Jurkat, Clone E6-1 (cell line): ENCODE results near the gene UMODL1.

Experiments
- DNase-seq: peaks from one replicate; pipeline ENCODE4 v3.0.0-alpha.2; 2011; ENCODE audit warnings: low read depth, low spot score
- H3K4me3 ChIP-seq: 2 replicates; pipeline ENCODE4 v1.5.1; 2011; ENCODE audit warnings: mild to moderate bottlenecking, low read length, control low read depth, moderate library complexity

The UMODL1 gene

DNA sequence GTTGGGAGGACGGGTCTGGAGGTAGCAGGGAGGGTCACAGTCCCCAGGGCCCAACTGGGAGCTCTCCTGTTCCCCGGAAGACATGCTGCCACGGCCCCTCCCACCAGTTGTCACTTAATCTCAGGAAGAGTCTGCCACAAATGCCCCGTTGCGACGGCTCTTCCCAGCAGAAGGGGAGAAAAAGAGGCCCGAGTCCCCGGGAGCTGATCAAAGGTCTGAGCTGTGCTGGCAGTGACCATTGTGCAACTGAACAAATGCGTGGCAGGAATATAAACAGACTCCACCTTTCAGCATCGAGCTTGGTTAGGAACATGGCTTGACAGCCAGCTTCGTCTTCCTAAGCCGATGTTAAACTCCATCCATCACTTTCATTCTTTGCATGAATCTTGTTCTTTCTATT lies 33.2 kb upstream of the UMODL1 start:
- no peak overlapping the region for H3K4me3 ChIP-seq
- DNase-seq, result no peak

DNA sequence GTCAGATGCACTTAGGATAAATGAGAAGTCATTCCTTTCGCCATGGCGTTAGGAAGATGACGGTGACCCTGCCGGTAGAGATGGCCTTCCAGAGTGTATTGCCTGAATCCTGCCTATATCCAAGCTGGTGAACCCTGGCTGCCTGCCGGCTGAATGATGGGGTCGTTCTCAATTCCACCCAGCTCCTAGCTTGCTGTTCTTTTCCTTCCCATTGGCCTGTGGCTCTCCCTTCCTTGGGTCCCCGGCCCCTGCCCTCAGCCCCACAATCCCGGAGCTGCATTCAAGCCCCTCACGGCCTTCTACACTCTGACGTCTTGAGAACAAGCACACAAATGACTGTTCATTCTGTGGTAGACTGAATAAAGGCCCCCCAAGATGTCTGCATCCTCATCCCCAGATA lies 32.7 kb upstream of the UMODL1 start:
- no peak for DNase-seq
- no peak overlapping the region for H3K4me3 ChIP-seq

DNA sequence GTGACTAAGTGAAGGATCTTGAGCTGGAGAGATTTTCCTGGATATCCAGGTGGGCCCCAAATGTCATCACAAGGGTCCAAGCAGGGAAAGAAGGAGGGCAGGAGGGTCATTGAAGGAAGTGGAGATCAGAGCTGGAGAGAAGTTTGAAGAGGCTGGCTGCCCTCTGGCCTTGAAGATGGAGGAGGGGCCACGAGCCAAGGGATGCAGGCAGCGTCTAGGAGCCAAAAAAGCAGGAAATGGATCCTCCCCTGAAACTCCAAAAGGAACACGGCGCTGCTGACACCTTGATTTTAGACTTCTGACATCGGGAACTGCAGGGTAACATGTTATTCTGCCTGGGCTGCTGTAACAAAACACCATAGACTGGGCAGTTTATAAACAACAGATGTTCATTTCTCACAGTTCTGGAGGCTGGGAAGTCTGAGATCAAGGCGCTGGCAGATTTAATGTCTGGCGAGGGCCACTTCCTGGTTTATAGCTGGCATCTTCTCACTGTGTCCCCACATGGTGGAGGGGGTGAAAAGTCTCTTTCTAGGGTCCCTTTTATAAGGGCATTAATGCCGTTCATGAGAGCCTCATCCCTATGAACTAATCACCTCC lies 32.2 kb upstream of the UMODL1 start:
- no peak for DNase-seq
- no peak overlapping the region for H3K4me3 ChIP-seq

DNA sequence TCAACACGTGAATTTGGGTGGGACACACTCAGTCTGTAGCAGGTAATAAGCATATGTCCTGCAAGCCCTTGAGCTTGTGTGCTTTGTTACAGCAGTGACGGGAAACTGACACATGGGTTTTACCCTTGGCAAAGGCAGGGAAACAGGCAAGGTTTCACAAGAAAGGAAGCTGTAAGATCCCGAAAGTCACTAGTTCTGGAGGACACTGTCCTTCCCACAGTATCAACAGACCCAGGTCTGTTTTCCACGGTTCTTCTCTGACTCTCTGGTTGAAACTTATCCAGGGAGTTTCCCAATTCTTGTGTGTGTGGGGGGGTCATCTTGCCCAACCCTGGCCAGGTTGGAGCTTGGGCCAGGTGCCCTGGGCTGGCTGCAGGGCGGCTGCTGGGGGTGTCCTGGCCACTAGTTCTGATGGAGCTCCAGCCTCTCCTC lies 31.6 kb upstream of the UMODL1 start:
- DNase-seq, result no peak
- no peak overlapping the region for H3K4me3 ChIP-seq

DNA sequence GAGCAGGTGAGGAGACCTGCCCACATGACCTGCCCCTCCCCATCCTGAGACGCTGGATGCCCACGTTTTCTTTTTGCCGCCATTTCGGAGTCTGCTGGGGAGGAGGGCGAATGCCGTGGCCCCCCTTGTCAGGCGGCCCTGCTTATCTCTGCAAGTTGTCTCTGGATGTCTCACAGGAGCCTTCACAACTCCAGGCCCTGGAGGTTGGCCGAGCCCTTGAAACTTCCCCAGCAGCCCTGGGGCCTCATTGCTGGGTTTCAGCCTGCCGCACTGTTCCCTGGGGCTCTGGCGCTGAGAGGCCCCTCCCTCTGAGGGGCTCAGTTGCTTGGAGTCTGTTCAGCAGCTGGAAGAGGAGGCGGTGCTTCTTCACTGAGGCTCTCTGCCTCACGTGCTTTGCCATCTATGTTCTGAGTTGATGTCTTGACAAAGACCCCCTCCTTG lies 31.2 kb upstream of the UMODL1 start:
- H3K4me3 ChIP-seq, result no peak overlapping the region
- no peak for DNase-seq

DNA sequence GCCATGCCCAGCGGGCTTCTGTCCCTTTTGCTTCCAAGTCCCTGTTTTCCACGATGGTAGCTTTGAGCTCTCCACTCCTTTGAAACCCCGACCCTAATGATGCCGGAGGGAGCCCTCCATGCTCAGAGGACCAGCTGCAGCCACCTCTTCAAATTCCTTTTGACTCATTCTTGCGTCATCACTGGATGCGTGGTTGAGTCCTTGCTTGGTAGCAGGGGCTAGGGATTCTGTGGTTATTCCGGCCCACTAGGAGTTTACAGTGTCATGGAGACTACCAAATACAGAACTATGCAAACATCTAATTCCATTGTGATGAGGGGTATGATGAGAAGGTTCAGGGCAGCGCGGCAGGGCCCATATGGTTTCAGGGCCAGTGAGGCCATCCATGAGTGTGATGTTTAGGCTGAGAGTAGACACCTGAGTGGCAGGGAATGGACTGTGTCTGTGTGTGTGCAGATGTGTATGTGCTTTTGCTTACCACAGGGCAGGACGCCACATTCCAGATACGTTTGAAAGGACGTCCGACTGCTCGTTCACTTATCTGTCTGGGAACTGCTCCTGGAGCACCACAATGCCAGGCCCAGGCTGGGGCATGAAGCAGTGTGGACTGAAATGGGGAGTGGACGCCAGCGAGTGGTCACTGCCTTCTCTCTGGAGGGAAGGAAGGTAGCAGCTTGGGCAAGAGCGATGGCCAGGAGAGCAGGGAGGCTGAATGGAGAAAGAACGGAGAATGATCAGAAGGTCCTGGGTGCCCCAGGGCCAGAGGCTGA lies 30.5 kb upstream of the UMODL1 start:
- DNase-seq, result no peak
- no peak overlapping the region for H3K4me3 ChIP-seq

DNA sequence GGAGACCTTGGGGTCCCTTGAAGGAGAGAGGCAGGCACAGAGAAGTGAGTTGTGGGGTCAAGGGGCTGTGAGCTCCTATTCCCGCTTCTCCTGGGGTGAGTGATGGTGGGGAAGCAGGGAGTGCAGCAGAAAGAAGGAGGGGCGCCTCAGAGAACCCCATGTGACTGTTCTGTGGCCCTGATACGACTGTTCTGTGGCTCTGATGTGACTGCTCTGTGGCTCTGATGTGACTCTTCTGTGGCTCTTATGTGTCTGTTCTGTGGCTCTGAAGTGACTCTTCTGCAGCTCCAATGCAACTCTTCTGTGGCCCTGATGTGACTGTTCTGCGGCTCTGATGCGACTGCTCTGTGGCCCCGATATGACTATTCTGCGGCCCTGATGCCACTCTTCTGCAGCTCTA lies 29.9 kb upstream of the UMODL1 start:
- DNase-seq, result no peak
- no peak overlapping the region for H3K4me3 ChIP-seq

DNA sequence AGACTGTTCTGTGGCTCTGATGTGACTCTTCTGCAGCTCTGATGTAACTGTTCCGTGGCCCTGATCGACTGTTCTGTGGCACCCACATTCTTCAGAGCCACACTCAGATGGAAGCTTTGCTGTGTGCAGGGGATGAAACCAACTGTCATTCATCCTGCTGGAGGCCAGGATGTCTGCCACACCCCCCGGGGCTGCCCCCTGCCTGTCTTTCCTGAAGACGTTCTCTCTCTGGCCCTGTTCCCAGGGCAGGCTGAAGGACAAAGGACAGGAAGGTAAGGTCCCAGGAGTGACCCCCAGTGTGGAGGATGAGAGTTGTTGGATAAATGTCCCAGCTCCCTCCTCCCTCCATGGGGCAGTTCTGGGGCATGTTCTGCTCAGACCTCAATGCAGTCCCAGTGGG lies 29.4 kb upstream of the UMODL1 start:
- no peak for DNase-seq

DNA sequence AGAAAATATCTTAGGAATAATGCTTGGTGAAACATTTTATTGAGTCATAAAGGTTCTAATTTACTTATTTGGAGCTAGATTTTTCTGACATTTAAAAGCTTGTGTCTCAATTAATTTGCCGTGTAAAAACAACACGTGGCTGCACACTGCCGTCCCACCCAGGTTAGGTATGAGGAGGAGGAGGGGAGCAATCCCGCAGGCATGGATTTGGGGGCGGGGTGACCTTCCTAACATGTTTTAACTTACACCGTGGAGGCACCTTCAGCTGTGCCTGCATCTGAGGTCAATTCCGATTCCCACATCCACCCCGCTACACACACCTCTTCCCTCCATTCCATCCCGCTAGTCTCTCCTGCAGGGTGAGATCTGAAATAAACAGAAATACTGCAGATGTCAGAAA lies 28.5 kb upstream of the UMODL1 start:
- DNase-seq, result no peak
- H3K4me3 ChIP-seq, result no peak overlapping the region

More for the DNA sequence above, 29.4 kb upstream of the UMODL1 start:
- H3K4me3 ChIP-seq, result no peak overlapping the region

DNA sequence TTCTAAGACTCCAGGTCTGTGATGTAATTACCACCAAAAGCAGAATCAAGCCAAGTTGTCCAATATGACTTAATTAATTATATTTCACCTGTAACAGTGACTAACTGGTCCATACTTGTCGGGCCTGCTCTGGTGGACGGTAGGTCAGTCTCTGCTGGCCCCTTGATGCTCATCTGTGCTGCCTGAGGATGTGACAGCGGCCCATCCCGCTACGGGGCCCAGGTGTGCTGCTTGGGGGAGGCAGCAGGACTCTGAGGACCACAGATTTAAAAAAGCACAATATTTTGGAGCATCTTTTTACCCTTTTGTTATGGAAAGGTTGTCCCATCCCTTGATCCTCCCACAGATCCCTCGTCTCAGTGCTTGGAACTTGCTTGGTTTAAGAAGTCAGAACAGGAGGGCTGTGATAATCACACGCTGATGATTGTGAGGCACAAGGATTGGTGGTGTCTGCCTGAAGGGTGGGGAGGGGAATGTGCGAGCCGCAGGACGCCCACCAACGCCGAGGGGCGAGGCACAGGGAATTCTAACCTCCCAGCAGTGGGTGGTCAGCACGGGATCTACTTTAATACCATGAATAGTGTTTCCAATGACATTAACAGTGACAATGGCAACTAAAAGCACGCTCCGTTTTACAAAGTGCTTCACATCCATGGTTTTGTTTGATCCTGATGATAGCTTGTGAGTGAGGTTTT lies 27.8 kb upstream of the UMODL1 start:
- DNase-seq, result no peak
- no peak overlapping the region for H3K4me3 ChIP-seq

DNA sequence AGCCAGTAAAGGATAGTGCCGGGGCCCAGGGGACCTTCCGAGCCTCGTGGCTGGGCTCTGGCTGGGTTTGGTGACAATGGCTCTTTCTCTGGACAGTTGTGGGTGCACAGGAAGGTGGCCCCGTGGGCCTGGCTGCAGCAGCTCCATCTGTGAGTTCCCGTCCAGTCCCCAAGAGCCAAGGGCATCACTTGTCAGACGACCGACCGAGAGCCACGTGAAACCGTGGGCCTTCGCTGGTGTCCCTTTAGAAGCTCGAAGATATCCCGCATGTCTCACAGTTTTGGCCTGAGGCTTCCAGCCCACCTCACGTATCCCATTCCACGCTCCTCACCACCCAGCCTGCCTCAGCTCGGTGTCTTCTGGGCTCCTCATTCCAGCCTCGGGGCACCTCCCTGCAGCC lies 27.2 kb upstream of the UMODL1 start:
- no peak for DNase-seq

DNA sequence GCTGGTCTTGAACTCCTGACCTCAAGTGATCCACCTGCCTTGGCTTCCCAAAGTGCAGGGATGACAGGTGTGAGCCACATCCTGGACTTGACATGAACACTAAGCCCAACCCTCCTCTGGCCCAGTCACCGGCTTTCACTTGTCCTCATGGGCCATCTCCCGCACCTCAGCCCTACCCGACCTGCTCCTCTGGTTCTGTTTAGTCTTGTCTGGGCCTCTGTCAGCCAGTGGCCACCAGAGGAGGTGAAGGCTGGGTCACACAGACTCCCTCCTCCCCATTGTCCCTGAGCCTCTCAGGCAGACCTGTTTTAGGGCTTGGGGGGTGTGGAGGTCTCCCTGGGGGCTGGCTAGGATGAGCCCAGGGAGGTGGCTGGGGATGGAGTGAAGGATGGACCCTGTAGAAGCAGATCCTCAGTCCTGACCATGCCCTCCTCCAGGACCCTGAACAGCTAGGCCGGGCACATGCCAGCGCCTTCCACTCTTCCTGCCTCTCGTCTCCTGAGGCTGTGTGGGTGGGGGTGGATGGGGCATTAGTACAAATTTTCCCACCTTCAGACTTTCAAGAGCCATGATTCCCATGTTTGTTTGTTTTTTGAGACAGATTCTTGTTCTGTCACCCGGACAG lies 26.1 kb upstream of the UMODL1 start:
- DNase-seq, result no peak
- no peak overlapping the region for H3K4me3 ChIP-seq

More for the DNA sequence above, 27.2 kb upstream of the UMODL1 start:
- H3K4me3 ChIP-seq, result no peak overlapping the region

DNA sequence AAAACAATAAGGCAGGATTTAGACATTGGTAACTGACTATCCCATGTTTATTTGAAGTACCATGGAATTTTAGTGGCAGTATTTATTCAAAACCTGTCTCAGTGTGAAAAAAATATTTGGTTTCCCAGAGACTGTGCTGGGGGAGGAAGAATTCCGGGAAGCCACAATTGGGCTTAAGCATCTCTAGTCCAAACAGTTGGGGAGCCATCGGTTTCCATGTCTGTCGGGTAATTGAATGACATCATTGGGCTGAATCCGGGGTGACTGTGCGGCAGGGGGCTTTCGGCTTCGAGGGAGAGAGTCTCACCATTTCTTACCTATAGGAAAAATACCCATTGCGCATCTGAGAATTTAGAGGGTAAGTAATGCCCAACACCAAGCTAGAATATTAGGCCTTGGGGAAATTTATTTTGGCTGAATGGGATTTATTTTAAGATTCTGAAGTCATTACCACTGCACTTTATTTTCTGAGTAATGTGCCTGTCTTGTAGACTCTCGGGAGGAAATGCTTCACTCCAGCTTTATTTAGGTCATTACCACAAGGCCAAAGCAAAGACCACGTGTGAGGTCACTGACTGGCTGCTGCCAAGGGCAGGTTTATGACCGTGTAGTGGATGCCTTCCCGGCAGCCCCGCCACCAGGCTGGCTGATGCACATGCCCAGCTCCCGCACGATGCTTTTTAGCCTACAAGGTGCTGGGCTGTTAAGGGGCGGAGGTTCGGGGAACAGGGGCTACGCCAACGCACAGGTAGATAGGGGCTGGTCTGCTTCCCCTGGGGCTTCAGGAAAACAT lies 23.1 kb upstream of the UMODL1 start:
- DNase-seq, result no peak
- no peak overlapping the region for H3K4me3 ChIP-seq

DNA sequence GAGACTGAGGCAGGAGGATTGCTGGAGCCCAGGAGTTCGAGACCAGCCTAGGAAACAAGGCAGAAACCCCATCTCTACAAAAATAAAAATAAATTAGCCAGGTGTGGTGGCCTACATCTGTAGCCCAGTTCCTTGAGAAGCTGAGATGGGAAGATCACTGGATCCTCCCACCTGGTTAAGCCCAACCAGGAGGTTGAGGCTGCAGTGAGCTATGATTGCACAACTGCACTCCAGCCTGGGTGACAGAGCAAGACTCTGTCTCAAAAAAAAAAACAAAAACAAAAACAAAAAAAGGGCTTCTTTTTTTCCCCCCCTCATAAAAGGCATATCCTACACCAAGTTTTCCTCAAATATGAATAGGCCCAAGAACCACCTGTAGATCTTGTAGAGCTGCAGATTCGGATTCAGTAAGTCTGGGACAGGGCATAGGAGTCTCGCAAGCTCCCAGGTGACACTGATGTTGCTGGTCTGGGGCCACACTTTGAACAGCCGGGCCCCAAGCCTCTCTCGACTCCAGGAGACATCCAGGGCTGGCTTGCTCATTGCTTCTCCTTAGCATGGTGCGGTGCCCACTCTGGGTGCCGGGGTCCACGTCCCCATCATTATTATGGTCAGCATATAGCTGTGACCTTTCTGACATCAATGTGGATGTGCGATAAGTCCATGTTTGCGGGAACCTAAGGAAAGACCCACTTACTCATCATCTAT lies 22.1 kb upstream of the UMODL1 start:
- no peak overlapping the region for H3K4me3 ChIP-seq
- DNase-seq, result no peak

DNA sequence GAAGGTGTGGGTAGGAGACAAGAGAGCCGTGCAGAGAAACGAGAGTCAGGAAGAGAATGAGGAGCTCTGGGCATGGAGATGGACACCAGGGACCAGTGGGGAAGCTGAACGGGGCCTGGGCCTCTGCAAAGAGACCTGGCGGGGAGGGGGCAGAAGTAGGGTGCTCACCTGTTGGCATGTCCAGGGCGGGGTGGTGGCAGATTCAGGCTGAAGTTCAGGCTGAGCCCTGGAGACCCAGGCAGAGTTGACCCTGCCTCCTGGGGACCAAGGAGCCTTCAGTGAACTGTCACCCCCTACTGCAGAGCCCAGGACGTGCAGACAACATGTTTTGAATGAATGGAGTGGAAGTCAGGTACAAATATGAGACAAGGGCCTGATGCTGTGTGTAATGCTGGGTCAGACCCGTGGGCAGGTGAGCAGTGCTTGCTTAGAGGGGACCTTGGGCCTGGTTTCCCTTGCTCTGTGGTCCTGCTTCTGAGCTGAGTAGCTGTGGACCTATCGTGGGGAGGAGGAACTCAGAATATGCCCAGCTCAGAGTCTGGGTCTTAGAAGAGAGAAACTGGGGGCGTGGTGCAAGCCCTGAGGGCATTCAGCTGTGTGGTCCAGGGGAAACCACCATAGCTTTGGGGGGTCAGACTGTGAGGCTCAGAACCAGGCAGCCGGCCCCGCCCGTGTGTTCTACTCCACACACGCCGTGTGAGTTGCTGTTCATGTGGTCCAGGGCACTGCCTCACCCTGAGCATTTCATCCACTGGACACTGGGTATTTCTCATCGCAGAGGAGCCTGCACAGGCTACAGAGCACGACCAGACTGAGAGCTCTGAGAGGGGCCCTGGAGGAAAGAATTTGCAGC lies 21.3 kb upstream of the UMODL1 start:
- no peak overlapping the region for H3K4me3 ChIP-seq
- DNase-seq, result no peak

DNA sequence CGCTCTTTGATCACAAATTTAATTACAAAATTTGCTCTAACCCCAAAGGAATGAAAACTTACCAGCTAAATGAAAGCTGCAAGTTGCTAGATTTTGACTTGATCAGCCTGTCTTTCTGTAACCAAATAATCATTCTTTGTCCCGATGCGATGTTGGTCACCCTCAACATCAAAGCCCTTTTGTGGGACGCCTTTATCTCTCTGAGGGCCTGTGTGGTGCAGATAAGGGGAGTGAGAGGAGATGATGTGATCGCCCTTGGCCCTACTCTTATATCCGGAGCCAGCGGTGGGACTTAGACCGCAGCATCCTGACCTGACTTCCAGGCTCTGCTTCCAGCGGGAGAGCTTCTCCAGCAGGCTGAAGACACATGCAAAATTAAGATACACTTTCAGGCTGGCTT lies 19.3 kb upstream of the UMODL1 start:
- peak overlapping the region; percentile 1; the same call in 1 of the 2 replicates for H3K4me3 ChIP-seq

DNA sequence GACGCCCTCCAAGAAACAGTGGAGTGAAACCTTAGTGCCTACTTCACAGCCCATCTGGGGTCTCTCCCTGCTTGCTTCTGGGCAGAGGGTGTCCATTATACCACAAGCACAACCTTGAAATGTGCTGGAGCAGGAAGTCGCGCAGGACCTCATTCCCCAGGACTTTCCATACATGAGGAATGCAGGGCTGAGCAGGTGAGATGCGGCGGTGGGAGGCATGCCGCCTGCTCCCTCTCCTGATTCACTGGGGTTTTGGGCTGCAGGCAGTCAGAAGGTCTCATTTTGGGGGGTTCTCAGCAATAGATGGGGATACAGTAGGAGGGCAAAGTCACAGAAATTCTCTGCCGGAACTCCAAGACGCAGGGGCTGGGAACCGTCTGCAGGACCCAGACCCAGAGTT lies 15.7 kb upstream of the UMODL1 start:
- H3K4me3 ChIP-seq, result no peak overlapping the region
- DNase-seq, result no peak

More for the DNA sequence above, 19.3 kb upstream of the UMODL1 start:
- peak; percentile 92 for DNase-seq

DNA sequence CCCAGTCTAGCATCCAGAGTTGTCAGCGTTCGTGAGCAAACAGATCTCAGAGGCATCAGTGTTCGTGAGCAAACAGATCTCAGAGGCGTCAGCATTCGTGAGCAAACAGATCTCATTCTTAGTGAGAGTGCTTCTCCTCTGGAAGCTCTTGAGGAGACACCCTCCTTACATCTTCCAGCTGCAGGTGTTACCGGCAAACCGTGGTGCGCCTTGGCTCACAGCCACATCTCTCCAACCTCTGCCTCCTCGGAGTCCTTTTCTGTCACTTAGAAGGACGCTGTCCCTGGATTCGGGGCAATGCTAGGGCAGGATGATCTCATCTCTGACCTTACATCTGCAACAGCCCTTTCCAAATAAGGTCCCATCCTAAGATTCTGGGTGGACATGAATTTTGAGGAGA lies 14.6 kb upstream of the UMODL1 start:
- DNase-seq, result peak; percentile 70
- H3K4me3 ChIP-seq, result peak overlapping the region; percentile 8
